HG03521 (cell line): ENCODE results near the gene ZNF169.
"Not testable (repeated sequence)": the region's sequence is repeated elsewhere in the genome, so short reads cannot be mapped to it uniquely, and the experiment has no call there.

Experiments
- ATAC-seq: cut with Tn5 transposase; IDR thresholded peaks from one replicate; pipeline ENCODE4 v1.9.1; 2021; ENCODE audit warnings: mild to moderate bottlenecking, moderate library complexity; ENCODE audit not compliant: unreplicated experiment

Gene ZNF169

DNA sequence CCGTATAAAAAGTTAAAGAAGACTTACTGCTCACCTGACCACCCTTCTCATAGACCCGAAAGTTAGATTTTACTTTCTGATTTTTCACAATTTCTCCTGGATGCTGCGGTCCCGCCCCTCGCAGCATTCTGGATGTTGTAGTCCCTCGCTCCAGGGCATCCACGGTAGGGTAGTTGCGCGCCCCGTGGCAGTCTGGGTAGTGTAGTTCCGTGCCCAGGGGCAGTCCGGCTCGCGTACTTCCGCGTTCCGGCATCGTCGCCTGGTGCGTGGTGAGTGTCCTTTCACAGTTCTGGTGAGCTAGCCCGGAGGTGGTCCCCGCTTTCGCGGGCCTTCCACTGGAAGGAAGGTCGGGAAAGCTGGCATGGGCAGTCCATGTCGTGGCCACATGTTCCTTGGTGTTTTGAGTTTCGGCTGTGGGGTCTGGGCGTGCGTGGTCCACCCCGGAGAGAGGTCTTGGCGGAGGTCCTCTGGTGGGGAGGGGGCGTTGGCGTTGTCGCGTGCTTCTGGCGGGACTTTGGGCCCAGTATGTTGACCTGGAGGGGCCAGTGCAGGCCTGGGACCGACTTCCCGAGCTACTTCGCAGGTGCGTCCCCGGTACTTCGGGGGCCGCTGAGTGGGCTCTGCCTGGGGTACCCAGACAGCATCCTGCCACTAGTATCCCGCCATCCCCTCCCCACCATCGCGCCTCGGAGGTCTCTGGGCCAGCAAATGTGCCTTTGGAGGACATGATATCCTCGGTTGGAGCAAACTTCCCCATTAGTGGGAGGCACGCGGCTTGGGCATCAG, at the start of gene ZNF169:
ZNF169 (plus strand) TSS at position 222 of the 786 bp plus-strand sequence. CDS start 19,515 bp downstream, outside the sequence.
- ATAC-seq = peak; percentile 100

DNA sequence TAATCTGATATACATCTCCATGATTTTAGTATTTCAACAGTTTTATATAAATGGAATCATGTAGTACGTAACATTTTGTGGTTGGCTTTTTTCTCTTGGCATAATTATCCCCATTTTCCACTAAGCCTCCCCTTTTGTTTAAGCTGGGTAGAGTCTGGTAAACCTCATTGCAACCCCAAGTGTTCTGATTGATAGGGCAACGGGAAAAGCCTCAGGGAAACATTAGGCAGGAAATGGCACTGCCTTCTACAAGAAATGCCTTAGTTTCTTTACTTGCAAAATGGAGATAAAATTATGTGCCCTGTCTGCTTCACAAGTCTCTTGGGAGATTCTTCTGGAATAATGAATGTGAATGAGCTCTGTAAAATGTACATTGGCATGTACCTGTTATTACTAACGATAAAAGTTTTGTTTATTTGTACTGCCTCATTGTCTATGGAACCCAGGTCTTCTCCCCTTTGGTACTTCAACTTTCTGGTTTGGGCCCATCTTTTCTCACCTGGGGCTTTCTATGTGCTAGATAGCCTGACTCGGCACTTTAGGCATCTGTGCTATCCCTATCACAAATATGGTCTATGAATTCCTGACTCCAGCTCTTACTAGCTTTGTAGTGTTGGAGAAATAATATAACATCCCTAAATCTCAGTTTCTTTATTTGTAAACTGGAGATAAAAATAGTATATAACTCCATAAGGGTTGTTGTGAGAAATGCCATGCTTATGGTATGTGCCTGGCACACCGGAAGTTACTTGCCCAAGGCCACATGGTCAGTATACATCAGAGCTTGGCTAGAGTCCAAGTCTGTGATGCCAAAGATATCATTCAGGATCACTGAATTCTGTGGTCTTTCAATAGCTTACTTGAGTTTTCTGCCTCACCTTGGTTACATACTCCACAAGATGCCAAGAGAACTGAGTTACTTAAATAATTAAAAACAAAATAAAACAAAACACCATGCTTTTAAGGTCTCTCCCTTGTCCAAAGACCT, 48.2 kb upstream of the ZNF169 start:
- ATAC-seq = no peak

GRCh38 chr9:94212091-94212490, 47.0 kb upstream of the ZNF169 start:
- ATAC-seq = no peak

DNA sequence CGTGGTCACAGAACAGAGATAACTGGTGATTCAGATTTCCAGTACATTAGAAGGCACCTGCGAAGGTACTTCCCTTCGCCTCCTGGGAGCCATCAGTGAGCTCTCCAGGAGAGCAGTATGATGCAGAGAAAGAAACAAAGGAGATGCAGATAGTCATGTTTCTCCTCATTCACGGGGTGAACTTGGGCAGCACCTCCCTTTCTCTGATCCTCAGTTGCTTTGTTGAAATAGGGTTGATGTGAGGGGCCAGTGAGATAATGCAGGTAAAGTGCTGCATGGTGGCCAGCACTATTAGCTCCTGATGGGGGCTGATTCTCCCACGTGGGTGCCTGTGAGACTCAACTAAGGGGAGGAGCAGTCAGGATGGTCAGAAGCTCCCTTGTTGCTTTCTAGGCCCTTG, 46.6 kb upstream of the ZNF169 start:
- no peak for ATAC-seq

DNA sequence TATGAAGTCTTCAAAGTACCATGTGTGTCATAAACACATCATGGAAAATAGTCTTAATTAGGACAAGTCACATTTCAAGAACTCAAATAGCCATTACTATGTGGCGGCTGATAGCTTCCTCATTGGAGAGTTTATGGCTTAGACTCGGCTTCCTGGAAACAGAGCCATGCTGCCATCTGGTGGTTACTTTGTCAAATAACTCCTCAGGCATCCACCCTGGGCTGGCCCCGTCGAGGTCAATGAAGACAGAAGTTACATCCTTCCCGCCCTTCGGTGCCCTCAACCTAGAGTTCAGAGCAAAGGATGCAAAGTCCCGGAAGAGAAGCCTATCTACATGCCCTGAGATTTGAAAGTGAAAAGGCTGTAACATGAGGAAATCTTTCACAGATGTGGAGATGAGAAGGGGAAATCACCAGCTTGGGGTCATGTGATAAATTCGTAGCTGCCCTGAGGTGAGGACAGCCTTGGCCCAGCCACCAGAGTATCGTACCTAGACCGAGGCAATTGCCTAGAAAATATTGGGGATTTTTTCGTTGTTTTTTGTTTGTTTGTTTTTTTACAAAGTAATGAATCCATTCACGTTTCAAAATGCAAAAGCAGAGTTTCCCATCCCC, 45.5 kb upstream of the ZNF169 start:
- peak; percentile 66 for ATAC-seq

DNA sequence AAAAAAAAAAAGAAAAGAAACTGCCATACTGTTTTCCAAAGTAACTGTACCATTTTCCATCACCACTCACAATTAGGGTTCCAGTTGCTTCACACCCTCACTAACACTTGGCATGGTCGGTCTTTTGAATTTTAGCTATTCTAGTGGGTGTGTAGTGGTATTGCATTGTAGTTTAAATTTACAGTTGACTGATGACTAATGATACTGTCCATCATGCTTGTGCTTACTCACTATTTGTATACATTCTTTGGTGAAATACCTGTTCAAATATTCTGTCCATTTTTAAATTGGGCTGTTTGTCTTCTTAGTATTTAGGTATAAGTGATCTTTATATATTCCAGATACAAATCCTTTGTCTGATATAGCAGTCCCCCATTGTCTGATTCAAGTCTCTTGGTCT, 36.2 kb upstream of the ZNF169 start:
- ATAC-seq = no peak

DNA sequence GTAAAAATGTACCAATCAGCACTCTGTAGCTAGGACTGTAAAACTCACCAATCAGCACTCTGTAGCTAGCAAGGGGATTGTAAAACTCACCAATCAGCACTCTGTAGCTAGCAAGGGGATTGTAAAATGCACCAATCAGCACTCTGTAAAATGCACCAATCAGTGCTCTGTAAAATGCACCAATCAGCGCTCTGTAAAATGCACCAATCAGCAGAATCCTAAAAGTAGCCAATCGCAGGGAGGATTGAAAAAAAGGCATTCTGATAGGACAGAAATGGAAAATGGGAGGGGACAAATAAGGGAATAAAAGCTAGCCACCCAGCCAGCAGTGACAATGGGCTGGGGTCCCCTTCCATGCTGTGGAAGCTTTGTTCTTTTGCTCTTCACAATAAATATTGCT, 33.7 kb upstream of the ZNF169 start:
- not testable (repeated sequence) for ATAC-seq

- no peak for ATAC-seq
Measured at GRCh38 chr9:94228616-94229015, 30.5 kb upstream of the ZNF169 start.

- no peak for ATAC-seq
Measured at GRCh38 chr9:94232428-94232827, 26.7 kb upstream of the ZNF169 start.

GRCh38 chr9:94241098-94241497, 18.0 kb upstream of the ZNF169 start:
- ATAC-seq = not testable (repeated sequence)

DNA sequence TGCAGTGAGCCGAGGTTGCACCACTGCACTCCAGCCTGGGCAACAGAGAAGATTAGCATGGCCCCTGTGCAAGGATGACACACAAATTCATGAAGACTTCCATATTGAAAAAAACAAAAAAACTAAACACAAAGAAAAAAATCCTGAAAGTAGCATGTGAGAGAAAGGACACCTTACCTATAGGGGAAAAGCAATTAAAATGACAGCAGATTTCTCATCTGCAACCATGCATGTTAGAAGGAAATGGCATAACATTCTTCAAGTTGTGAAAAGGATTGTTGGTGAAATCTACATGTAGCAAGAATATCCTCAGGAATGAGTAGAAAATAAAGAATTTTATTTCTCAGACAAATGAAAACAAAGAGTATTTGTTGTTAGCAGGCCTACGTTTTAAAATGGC, 13.4 kb upstream of the ZNF169 start:
- ATAC-seq = no peak

DNA sequence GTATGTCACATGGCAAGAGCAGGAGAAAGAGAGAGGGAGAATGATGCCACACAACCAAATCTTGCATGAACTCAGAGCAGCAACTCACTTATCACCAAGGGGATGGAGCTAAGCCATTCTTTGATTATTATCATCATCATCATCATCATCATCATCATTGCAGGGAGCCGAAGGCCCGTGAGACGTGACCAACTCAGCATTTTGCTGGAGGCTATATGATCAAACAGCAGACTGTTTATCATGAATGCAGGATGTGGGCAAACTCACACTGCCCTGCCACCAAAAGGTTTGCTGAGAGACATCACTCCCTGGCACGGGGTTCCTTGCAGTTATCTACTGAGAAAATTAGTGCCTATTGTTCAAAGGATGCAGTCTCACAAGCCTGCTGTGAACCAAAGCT, 8.6 kb upstream of the ZNF169 start:
- no peak for ATAC-seq

DNA sequence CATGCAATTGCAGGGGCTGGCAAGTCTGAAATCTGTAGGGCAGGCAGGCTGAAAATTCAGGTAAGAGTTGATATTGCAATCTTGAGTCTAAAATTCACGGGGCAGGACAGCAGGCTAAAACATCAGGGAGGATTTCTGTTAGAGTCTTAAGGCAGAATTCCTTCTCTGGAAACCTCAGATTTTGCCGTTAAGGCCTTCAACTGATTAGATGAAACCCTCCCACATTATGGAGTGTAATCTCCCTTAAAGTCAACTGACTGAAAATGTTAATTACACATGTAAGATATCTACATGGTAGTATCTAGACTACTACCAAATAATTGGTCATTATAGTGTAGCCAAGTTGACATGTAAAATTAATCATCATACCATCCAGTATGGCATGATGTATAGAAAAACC, 3.1 kb upstream of the ZNF169 start:
- no peak for ATAC-seq

DNA sequence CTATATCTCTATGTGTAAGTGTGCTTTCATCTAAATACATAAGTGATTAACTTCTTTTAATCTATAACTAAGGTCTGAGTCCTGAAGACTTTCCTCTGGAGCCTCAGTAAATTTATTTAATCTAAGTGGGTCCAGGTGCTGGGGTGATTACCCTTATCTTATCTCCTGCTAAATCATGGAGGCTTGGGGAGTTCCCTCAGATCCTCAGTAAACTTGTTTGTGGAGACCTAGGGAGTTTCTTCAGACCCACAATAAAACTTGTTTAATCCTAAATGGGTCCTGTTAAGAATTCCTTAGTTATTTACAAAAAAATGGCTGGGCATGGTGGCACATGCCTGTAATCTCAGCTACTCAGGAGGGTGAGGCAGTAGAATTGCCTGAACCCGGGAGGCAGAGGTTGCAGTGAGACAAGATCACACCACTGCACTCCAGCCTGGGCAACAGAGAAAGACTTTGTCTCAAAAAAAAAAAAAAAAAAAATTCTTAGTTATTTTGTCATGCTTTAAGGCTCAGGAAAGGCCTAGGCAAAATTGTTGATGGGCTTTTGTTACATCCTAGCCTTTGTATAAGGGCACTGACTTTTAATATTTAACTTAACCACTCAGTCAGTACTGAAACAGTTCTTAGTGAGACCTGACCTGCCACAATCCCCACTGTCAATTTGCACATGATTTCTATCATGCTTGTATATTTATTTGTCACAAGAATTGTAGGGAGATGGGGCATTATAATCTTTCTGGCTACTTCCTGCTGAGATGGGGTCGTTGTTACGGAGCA, 6.7 kb downstream of the ZNF169 start:
- not testable (repeated sequence) for ATAC-seq

DNA sequence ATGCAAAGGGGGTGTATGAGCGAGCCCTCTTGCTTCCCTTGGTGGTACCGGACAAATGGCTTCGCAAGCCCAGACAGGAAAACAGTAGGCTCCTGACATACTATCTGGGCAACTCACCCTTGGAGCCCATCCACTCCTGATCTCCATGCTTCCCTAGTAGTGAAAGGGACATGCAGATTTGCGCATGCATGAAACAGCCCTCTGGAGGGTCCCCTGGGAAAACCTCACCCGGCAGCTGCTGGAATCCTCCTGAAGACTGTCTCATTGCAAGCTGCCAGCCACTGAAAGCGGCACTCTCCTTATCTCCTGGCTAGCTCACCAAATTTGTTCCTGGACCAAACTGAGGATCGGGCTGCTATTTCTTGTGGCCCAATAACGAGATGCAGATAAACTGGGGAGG, 10.2 kb downstream of the ZNF169 start:
- ATAC-seq = no peak

GRCh38 chr9:94270009-94270408, 10.9 kb downstream of the ZNF169 start:
- no peak for ATAC-seq

DNA sequence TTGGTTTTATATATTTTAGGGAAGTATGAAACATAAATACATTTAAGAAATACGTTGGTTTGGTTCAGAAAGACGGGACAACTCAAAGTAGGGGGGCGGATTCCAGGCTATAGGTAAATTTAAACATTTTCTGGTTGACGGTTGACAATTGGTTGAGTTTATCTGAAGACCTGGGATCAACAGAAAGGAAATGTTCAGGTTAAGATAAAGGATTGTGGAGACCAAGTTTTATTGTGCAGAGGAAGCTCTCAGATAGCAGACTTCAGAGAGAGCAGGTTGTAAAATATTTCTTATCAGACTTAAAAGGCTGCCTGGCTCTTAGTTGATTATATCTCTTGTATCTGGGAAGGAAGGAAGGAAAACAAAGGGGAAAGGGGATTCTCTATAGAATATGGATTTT, 17.9 kb downstream of the ZNF169 start:
- not testable (repeated sequence) for ATAC-seq

DNA sequence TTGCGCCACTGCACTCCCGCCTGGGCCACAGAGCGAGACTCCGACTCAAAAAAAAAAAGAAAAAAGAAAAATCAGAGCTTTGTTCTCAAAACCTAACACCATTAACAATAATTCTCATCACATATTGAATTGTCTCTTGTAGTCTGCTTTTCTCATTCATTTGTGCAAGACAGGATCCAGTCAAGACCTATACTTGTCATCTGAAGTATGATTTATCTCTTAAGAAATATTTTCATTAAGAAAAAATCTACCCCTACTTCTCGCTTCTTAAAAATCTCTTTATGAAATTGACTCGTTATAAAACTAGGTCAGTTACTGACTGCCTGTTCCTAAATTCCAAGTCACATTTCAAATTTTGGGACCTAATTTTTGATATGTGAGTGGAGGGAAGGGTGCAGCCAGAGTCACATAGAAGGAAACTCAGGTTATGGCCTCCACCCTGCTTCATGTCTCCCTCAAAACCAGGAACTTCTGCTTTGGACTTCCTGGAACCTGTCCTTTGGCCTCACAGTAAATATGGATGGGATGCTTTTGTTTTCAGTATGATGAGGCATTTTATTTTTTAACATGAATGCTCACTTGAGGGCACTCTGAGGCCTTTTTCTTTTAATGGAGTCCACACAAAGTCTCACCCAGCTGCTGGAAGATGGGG, 18.9 kb downstream of the ZNF169 start:
- no peak for ATAC-seq

GRCh38 chr9:94280409-94280989, 21.4 kb downstream of the ZNF169 start:
- no peak for ATAC-seq

- no peak for ATAC-seq
Measured at GRCh38 chr9:94281101-94281500, 22.0 kb downstream of the ZNF169 start.
